ENCODE measurements around the gene IFT80. TPM values are rescaled to one million over a fixed set of nuclear protein-coding genes. Genes with fewer than 3 reads are reported as not detected.

Gene IFT80
- polyA plus RNA-seq, 3 donors = 1.3 to 7.7 (median 1.4) TPM

GRCh38 chr3:160435095-160435494, 36.1 kb upstream of the IFT80 start:
- no peak for DNase-seq
- peaks cover 50 to 68% of the 10 kb centered on the region in 2 donors for H3K36me3 Mint-ChIP-seq
- Histone ChIP-seq H3K79me2 (ENCODE audit: insufficient read depth, low read length) (peaks cover 90% of the 10 kb centered on the region), H3K4me2 (replicated peaks; ENCODE audit: extremely low read depth, low read length, poor library complexity, severe bottlenecking) (no peak overlapping the region), H3K36me3 (replicated peaks in 1 of 2; ENCODE audit: control insufficient read depth in 1 of 2, insufficient read depth in 2 of 2, low read length in 2 of 2) (peaks cover 67 to 89% of the 10 kb centered on the region in 2 donors), H3K4me3 (replicated peaks in 1 of 3; ENCODE audit: low read depth in 2 of 3, low read length in 3 of 3) (no peak overlapping the region), H4K20me1 (ENCODE audit: insufficient read depth, low read length) (no peaks in the 10 kb centered on the region), H3K9ac (ENCODE audit: insufficient read depth, low read length, poor library complexity, severe bottlenecking) (no peak overlapping the region), H3K27me3 (ENCODE audit: control insufficient read depth in 2 of 2, insufficient read depth in 2 of 2, low read length in 2 of 2) (no peaks in the 10 kb centered on the region), H3K9me3 (replicated peaks in 1 of 2; ENCODE audit: control insufficient read depth in 1 of 2, insufficient read depth in 1 of 2, low read length in 2 of 2) (no peaks in the 10 kb centered on the region), H2AFZ (ENCODE audit: insufficient read depth, low read depth, low read length, poor library complexity, severe bottlenecking) (no peak overlapping the region), H3K4me1 (ENCODE audit: control insufficient read depth in 1 of 2, insufficient read depth in 2 of 2, low read length in 2 of 2) (no peaks in the 10 kb centered on the region), H3K27ac (ENCODE audit: low read depth in 1 of 2, low read length in 2 of 2) (no peak overlapping the region)
- H3K27ac Mint-ChIP-seq = peak overlapping the region in 1 of 7 donors; percentile 49
- no peaks in the 10 kb centered on the region for H3K27me3 Mint-ChIP-seq (ENCODE audit: low read depth in 3 of 3)
- no peaks in the 10 kb centered on the region for H3K9me3 Mint-ChIP-seq
- no peak overlapping the region for H3K4me3 Mint-ChIP-seq
- no peak for TF ChIP-seq CTCF (IDR thresholded peaks at IDR 0.05)
- intact Hi-C loops (cut with micrococcal nuclease) = no loop called here
- 100% methylated on average over 2 of the region's 2 CpGs for WGBS (ENCODE audit: insufficient coverage)
- no peaks in the 10 kb centered on the region for H3K4me1 Mint-ChIP-seq

GRCh38 chr3:160434071-160434470, 35.0 kb upstream of the IFT80 start:
- no peaks in the 10 kb centered on the region for H3K4me1 ChIP-seq (ENCODE audit: control insufficient read depth in 1 of 2, insufficient read depth in 2 of 2, low read length in 2 of 2)
- H3K36me3 Mint-ChIP-seq = peaks cover 52 to 72% of the 10 kb centered on the region in 2 donors
- no peaks in the 10 kb centered on the region for H3K4me1 Mint-ChIP-seq
- no peaks in the 10 kb centered on the region for H3K27me3 ChIP-seq (ENCODE audit: control insufficient read depth in 2 of 2, insufficient read depth in 2 of 2, low read length in 2 of 2)
- H3K27ac Mint-ChIP-seq = no peak overlapping the region
- H3K27me3 Mint-ChIP-seq (ENCODE audit: low read depth in 3 of 3) = no peaks in the 10 kb centered on the region
- H3K36me3 ChIP-seq (replicated peaks in 1 of 2; ENCODE audit: control insufficient read depth in 1 of 2, insufficient read depth in 2 of 2, low read length in 2 of 2) = peaks cover 72 to 99% of the 10 kb centered on the region in 2 donors
- no peak for TF ChIP-seq CTCF (IDR thresholded peaks at IDR 0.05)
- no peak overlapping the region for H2AFZ ChIP-seq (ENCODE audit: insufficient read depth, low read depth, low read length, poor library complexity, severe bottlenecking)
- no peak overlapping the region for H3K9ac ChIP-seq (ENCODE audit: insufficient read depth, low read length, poor library complexity, severe bottlenecking)
- DNase-seq = no peak
- no peaks in the 10 kb centered on the region for H4K20me1 ChIP-seq (ENCODE audit: insufficient read depth, low read length)
- H3K79me2 ChIP-seq (ENCODE audit: insufficient read depth, low read length) = peaks cover 86% of the 10 kb centered on the region
- no CpG with 5 or more reads among the region's 2 CpGs for WGBS (ENCODE audit: insufficient coverage)
- H3K4me3 Mint-ChIP-seq = no peak overlapping the region
- H3K9me3 ChIP-seq (replicated peaks in 1 of 2; ENCODE audit: control insufficient read depth in 1 of 2, insufficient read depth in 1 of 2, low read length in 2 of 2) = no peaks in the 10 kb centered on the region
- H3K27ac ChIP-seq (ENCODE audit: low read depth in 1 of 2, low read length in 2 of 2) = peak overlapping the region in 1 of 2 donors; percentile 11
- intact Hi-C loops (cut with micrococcal nuclease) = no loop called here
- H3K9me3 Mint-ChIP-seq = no peaks in the 10 kb centered on the region
- no peak overlapping the region for H3K4me3 ChIP-seq (replicated peaks in 1 of 3; ENCODE audit: low read depth in 2 of 3, low read length in 3 of 3)
- H3K4me2 ChIP-seq (replicated peaks; ENCODE audit: extremely low read depth, low read length, poor library complexity, severe bottlenecking) = no peak overlapping the region
